Hepatocyte (in vitro differentiated cells): ENCODE results near the gene KLHL8. TPM values are rescaled to one million over a fixed set of nuclear protein-coding genes. Genes with fewer than 3 reads are reported as not detected.
A peak's percentile ranks its signal among the peaks of the same experiment; 100 is the strongest.

Source experiments
- DNase-seq: peaks from one replicate; pipeline ENCODE4 v3.0.0-alpha.2; 2016; ENCODE audit warnings: low spot score
- H2AFZ ChIP-seq: fragments of 200-600 bp; sonication (generic); 2 replicates; pipeline ENCODE4 v1.6.0; 2016; ENCODE audit warnings: antibody characterized with exemption, mild to moderate bottlenecking
- H3K27ac ChIP-seq: fragments of 200-600 bp; sonication (generic); 2 replicates; pipeline ENCODE4 v1.5.1; 2016; ENCODE audit warnings: mild to moderate bottlenecking
- H3K27me3 ChIP-seq: fragments of 200-600 bp; sonication (generic); 2 replicates; pipeline ENCODE4 v1.6.1; 2016
- H3K36me3 ChIP-seq: fragments of 200-600 bp; sonication (generic); replicated peaks from 2 replicates; pipeline ENCODE4 v1.5.1; 2016; ENCODE audit warnings: low read depth; ENCODE audit not compliant: insufficient read depth
- H3K4me1 ChIP-seq: fragments of 200-600 bp; sonication (generic); 2 replicates; pipeline ENCODE4 v1.5.1; 2016; ENCODE audit warnings: mild to moderate bottlenecking, moderate library complexity; ENCODE audit not compliant: insufficient read depth
- H3K4me2 ChIP-seq: fragments of 200-600 bp; sonication (generic); 2 replicates; pipeline ENCODE4 v1.6.0; 2016
- H3K4me3 ChIP-seq: fragments of 200-600 bp; sonication (generic); 2 replicates; pipeline ENCODE4 v1.5.1; 2016; ENCODE audit warnings: mild to moderate bottlenecking
- H3K79me2 ChIP-seq: fragments of 200-600 bp; sonication (generic); 2 replicates; pipeline ENCODE4 v1.6.0; 2017; ENCODE audit warnings: mild to moderate bottlenecking
- H3K9me2 ChIP-seq: fragments of 200-600 bp; sonication (generic); replicated peaks from 2 replicates; pipeline ENCODE4 v1.6.0; 2017; ENCODE audit warnings: mild to moderate bottlenecking; ENCODE audit not compliant: insufficient read depth
- H3K9me3 ChIP-seq: fragments of 200-600 bp; sonication (generic); 2 replicates; pipeline ENCODE4 v1.5.1; 2016; ENCODE audit warnings: low read depth, mild to moderate bottlenecking
- H4K20me1 ChIP-seq: fragments of 200-600 bp; sonication (generic); 2 replicates; pipeline ENCODE4 v1.6.0; 2016; ENCODE audit warnings: mild to moderate bottlenecking; ENCODE audit not compliant: insufficient read depth, poor library complexity, severe bottlenecking
- CTCF ChIP-seq: fragments of 200-600 bp; sonication (generic); IDR thresholded peaks from 2 replicates; pipeline ENCODE4 v1.5.1; 2016; ENCODE audit warnings: antibody characterized with exemption, mild to moderate bottlenecking; ENCODE audit not compliant: poor library complexity
- EZH2 ChIP-seq: fragments of 200-600 bp; sonication (generic); IDR thresholded peaks from 2 replicates; pipeline ENCODE4 v1.6.1; 2016; ENCODE audit warnings: antibody characterized with exemption, mild to moderate bottlenecking, borderline replicate concordance
- EZH2phosphoT487 ChIP-seq: fragments of 200-600 bp; sonication (generic); IDR thresholded peaks from one replicate; pipeline ENCODE4 v1.6.1; 2018; ENCODE audit warnings: antibody characterized with exemption, mild to moderate bottlenecking, low read depth, moderate library complexity; ENCODE audit not compliant: unreplicated experiment, severe bottlenecking
- whole genome bisulfite sequencing: methylation state at CpG from one replicate; pipeline ENCODE4 v1.1.6; 2016; ENCODE audit warnings: low lambda C conversion rate; ENCODE audit errors: missing lambda C conversion rate; 5-methylcytosine and 5-hydroxymethylcytosine counted together
- polyA plus RNA-seq: library from polyadenylated mRNA; unstranded; fragments of >200 nt; fragmentation: Nextera tagmentation; extraction: Ambion mirVana; gene quantifications from 2 replicates; pipeline ENCODE4 v1.2.1, GENCODE V29; 2016
- total RNA-seq: library from RNA; depleted of rRNA; stranded (reverse); fragments of >200 nt; gene quantifications from 2 replicates; pipeline ENCODE4 v1.2.3, GENCODE V29; 2014

Gene KLHL8
- total and polyA plus RNA-seq, 2 experiments from 2014 or later, result 10.0 to 23.9 TPM

- Histone ChIP-seq H3K9me2 (no peaks in the 10 kb centered on the region), H3K4me1 (peaks cover 23% of the 10 kb centered on the region), H3K4me3 (no peak overlapping the region), H4K20me1 (no peaks in the 10 kb centered on the region), H3K36me3 (no peaks in the 10 kb centered on the region), H3K79me2 (no peaks in the 10 kb centered on the region), H2AFZ (no peak overlapping the region), H3K27me3 (no peaks in the 10 kb centered on the region), H3K27ac (peak overlapping the region; percentile 20), H3K4me2 (peak overlapping the region; percentile 39), H3K9me3 (no peaks in the 10 kb centered on the region)
- no peak for TF ChIP-seq CTCF
- no peak for TF ChIP-seq EZH2
- TF ChIP-seq EZH2phosphoT487, result no peak
- DNase-seq, result no peak
- WGBS, result 65% methylated on average over 14 of the region's 14 CpGs
Observed at GRCh38 chr4:87152310-87153041, 67.9 kb downstream of the KLHL8 start.

DNA sequence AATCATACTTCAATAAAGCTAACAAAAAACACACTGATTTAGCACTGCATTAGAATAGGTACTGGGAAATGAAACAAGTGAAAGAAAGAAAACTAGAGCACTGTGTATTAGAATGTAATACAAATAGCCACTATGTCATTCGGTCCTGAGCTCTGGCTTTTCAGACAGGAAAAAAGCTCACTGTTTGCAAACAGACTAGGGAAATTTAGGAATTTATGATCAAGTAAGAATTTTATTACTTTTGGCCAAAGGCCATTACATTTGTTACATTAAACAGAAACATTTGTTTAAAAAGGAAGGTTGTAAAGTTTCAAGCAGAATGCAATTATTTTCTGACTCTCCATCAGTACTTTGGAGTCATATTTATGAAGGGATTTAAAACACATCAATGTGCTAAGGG, 68.7 kb downstream of the KLHL8 start:
- no peaks in the 10 kb centered on the region for H3K79me2 ChIP-seq
- 52% methylated on average over 1 of the region's 1 CpG for WGBS
- TF ChIP-seq EZH2phosphoT487 (no peak), EZH2 (no peak), CTCF (no peak)

GRCh38 chr4:87150498-87151261, 69.7 kb downstream of the KLHL8 start:
- H3K27ac ChIP-seq, result peak overlapping the region; percentile 43
- H2AFZ ChIP-seq, result no peak overlapping the region
- no peak overlapping the region for H3K4me3 ChIP-seq
- H3K4me2 ChIP-seq, result no peak overlapping the region
- H3K36me3 ChIP-seq, result no peaks in the 10 kb centered on the region
- H3K27me3 ChIP-seq, result no peaks in the 10 kb centered on the region
- H3K9me3 ChIP-seq, result no peaks in the 10 kb centered on the region
- 32% methylated on average over 2 of the region's 2 CpGs for WGBS
- DNase-seq, result peak; percentile 85
- H3K79me2 ChIP-seq, result no peaks in the 10 kb centered on the region
- peaks cover 23% of the 10 kb centered on the region for H3K4me1 ChIP-seq
- no peaks in the 10 kb centered on the region for H4K20me1 ChIP-seq
- TF ChIP-seq EZH2phosphoT487, result no peak
- peak; percentile 92 for TF ChIP-seq CTCF
- TF ChIP-seq EZH2, result no peak
- H3K9me2 ChIP-seq, result no peaks in the 10 kb centered on the region

More for the DNA sequence above, 68.7 kb downstream of the KLHL8 start:
- Histone ChIP-seq H3K4me3 (no peak overlapping the region), H3K4me2 (peak overlapping the region; percentile 39), H3K27me3 (no peaks in the 10 kb centered on the region), H3K4me1 (peaks cover 23% of the 10 kb centered on the region), H3K27ac (peak overlapping the region; percentile 43), H4K20me1 (no peaks in the 10 kb centered on the region), H3K9me3 (no peaks in the 10 kb centered on the region), H2AFZ (no peak overlapping the region), H3K9me2 (no peaks in the 10 kb centered on the region), H3K36me3 (no peaks in the 10 kb centered on the region)
- peak; percentile 42 for DNase-seq
